HG03135 (cell line): ENCODE results near the gene SEMA4A.
A peak's percentile ranks its signal among the peaks of the same experiment; 100 is the strongest.
"Not testable (repeated sequence)": the region's sequence is repeated elsewhere in the genome, so short reads cannot be mapped to it uniquely, and the experiment has no call there.

Experiments
- ATAC-seq: cut with Tn5 transposase; IDR thresholded peaks from one replicate; pipeline ENCODE4 v1.9.1; 2021; ENCODE audit warnings: mild to moderate bottlenecking, moderate library complexity; ENCODE audit not compliant: unreplicated experiment

The SEMA4A gene

DNA sequence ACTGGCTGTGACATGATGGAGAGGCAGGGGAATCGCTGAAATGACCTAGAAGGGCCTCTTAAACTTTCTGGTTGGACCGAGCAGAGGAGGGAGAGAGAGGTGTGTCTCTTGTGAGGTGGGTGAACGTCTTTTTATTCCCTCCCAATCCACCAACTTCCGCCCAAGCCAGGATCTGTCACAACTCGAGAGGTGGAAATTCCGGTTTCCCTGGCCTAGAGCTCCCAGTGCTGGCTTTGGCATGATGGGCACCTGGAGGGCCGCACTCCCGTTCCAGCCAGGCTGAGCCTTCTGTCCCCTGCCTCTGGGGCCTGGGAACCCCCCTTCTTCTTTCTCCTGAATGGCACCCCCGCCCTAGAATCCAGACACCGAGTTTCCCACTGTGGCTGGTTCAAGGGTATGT, at the start of gene SEMA4A:
SEMA4A (plus strand) TSS at position 224 of the 400 bp plus-strand sequence. CDS start 994 bp downstream, outside the sequence.
- no peak for ATAC-seq

DNA sequence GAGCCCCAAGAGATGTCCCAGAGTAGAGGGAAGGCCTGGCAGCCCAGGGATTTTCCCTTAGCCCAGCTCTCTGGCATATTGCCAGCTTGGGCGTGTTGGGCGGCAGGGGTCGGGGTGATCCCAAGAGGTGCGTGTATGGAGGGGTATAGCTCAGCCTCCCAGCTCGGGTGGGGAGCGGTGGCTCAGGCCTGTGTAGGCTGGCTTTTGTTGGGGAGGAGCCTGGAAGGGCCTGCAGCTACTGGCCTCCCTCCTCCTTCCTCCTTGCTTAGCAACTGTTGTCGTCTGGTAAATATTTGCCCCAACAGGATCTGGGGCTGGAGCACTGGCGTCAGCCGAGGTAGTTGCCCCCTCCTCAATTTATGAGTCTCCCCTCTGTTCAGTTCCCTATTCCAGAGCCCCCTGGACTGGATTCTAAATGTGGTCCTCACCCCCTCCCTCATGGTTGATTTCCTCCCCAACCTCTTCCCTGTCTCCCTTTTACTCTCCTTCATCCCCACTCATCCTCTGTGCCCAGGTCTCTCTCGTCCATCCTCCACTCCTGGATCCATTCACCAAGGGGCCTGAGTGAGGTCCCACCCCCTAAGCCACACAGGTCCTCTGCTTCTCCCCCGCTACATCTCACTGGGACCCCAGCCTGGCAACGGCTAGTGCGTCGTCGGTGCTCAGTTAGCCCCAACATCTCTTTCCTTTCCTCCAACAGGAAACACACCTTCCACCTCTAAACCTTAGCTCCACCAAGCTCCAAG, 49.1 kb upstream of the SEMA4A start:
- no peak for ATAC-seq

DNA sequence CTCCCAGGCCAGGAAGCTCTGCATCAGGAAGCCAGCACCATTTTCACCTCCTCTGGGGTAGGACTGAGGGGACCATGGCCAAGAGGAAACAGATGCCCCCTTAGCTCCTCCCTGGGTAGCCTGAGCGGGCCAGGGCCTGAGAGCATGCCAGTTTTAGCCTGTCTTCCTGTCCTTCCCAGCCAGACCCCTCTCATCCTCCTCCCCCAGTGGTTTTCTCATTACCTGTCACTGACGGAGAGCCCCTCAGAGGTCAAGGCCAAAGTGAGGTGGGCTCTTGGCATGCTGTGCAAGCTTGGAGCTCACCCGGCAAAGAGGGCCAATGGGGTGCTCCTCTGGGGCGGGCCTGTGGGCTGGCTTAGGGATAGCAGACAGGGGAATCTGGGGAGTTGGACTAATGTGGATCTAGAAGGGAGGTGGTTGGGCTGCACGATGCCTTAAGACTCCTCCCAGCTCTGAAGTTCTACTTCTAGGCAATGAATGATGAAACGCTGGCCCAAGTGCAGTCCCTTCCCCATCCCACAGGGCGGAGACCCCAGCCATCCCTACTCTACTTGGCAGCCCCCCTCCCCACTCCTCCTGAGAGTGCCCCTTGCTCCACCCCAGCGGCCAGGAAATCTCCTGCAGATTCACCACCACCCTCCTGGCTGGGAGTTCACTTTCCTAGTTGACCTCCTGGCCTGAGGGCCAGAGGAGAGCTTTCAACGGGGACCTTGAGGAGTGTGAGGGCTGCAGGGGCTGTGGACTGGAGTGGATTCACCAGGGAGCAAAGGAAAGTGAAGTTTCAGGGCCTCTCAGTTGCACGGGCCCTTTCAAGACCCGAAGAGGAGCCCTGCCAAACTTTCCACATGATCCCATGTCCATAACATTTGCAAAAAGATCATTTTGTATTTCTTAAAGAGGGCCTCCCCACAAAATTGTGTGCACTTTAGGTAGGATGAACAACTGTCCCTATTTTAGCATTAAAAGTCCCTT, 48.2 kb upstream of the SEMA4A start:
- no peak for ATAC-seq

DNA sequence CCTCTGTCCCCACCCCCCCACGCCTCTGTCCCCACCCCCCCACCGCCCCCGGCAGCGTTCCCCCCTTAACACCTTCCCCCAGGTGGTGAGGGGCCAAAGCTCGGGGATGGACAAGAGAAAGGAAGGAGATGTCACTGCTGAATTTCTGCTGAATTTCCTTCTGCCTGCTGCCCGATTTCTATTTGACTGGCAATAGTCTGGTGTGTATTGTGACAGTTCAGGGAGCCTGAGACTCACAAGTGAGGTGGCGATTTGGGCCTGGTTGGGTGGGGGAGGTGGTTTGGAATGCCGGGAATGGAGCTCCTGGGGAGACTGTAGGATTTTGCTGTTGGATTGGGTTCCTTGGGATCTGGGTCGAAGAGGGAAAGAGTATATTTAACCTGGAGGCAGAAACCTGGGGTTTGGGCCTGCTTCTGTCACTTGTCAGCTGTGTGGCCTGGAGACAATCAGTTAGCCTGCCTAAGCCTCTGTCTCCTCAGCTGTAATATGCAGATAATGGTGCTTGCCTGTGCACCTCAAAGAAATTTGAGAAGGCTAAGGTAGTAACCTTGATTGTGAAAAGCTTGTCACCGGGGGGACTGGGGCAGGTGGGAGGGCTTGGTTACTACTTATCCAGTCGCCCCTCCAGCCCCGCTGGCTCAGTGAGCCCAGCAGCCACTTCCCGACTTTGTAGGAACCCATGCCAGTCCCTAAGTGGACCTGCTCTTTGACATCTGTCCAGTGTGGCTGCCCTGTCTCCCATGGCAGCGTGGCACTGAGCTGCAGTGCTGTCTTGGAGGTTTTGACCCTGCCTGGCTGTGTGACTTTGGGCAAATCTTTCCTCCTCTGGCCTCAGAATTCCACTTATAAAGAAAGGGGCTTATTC, 46.5 kb upstream of the SEMA4A start:
- ATAC-seq: no peak

DNA sequence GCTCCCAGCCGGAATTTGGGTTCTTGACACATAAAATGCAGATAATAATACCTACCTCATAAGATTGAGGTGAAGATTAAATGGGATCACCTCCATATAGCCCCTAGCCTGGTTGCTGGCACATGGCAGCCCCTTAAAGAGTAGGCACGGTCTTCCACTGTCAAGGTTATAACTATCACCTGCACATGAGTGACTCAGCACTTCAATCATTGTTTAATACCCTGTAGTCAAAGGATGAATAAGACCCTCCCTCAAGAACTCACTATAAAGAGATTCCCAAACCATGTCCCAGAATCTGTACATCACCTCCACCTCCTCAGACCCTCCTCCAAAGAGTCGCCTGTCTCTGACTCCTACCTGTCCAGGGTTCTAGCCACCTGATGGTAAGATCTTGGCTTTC, 45.3 kb upstream of the SEMA4A start:
- ATAC-seq: no peak

DNA sequence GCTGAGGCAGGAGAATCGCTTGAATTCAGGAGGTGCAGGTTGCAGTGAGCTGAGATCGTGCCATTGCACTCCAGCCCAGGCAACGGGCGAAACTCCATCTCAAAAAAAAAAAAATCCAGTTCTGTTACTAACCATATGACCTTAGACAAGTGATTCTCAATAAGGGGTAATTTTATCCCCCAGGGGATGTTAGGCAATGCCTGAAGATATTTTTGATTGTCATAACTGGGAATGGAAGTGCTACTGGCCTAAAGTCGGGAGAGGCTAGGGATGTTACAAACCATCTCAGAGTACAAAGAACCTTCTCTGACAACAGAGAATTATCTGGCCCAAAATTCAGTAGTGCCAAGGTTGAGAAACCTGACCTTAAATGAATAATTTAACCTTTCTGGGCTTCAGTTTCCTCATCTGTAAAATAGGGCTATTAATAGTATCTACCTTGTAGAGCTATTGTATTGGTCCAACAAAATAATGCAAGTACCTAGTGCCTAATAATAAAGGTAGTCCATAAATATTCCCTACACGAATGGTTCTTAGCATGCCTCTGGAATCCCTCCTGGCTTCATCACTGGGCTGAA, 44.6 kb upstream of the SEMA4A start:
- no peak for ATAC-seq

DNA sequence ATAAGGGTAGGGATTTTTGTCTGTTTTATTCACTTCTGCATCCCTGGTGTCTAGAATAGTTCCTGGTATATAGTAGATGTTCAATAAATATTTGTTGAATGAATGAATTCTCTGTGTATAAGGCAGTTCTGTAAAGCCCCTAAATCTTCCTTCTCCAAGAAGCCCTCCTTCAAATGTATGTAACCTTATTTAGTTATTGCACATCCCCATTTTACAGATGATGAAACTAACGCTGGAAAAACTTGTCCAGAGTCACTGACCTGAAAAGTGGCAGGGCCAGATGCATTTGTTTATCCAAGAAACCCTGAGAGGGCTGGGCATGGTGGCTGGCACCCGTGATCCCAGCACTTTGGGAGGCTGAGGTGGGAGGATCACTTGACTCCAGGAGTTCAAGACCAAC, 43.1 kb upstream of the SEMA4A start:
- ATAC-seq: no peak

DNA sequence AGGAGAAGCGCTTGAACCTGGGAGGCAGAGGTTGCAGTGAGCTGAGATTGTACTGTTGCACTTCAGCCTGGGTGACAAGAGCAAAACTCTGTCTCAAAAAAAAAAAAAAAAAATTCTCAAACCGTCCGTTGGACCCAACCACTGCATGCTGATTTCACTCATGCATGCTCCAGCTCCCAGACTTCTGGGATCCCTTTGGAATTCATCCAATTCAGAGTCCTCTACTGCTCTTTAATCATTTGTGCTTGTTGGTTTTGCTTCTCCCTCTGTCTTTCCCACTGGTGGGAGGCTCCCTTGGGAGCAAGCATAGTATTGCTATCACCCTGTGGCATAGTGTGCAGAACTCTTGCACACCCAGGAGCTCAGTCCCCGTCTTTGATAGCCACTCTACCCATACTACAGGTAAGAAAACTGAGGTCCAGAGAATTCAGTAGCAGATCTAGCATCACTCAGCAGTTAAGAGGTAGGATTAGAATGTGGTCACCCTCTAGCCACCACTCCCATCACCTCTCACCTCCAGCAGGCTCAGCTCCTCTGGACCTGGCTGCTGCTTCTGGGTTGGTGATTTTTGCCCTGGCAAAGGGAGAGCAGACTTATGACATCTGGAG, 41.9 kb upstream of the SEMA4A start:
- no peak for ATAC-seq

DNA sequence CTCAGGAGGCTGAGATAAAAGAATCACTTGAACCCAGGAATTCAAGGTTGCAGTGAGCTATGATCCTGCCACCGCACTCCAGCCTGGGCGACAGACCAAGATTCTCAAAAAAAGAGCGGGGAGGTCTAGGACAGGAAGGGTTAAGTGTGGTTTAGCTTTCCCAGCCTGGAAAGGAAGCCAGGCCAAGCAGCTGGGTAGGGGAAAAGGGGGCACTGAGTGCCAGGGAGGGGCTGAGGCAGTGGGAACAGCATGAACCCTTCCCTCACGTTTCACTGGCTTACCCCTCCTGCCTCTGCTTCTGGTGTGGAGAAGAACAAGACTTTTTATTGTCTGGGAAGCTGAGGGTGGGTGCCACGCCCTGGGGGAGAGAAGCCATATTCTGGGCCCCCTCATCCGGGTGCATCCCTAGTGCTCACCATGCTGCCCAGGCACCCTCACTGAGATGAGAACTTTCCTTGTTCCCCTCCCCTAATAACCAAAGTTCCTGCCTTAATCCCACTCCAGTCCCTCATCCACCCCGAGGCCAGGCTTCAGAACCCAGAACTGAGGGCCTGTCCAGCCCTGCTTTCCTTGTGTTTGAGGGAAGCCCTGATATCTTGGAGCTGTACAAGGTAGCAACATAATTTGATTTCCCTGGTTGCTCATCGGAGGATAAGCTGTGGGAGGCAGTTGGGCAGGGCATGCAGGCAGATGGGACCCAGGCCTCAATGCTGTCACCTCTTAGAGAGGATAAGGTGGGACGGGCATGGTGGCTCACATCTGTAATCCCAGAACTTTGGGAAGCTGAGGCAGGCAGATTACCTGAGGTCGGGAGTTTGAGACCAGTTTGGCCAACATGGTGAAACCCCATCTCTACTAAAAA, 40.9 kb upstream of the SEMA4A start:
- no peak for ATAC-seq

DNA sequence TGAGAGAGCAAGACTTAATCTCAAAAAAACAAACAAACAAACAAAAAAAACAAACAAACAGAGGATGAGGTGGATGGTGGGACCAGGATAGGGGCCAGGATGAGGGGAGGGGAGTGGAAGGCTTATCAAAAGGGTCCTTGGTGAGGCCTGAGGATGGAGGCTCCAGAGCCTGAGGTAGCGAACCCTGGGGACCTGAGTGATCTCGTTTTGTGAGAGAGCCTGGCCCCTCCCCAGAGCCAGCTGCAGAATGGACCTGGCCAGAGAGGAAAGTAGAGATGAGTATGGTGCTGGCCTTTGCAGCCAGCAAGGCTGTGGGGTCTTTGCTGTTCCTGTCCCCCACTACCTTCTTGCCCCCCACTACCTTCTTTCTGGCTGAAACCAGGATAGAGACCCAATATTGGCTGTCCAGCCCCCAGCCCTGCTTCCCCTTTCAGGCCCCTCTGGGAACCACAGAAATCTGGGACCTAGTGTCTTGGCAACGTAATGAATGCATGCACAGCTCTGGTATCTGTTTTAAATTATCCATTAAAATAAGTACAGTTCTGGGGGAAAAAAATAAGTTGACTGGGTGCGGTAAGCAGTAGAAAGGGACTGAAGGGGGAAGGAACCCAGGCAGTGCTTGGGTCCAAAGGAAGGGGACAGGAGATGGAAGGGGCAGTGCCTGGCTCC, 40.0 kb upstream of the SEMA4A start:
- ATAC-seq: no peak

DNA sequence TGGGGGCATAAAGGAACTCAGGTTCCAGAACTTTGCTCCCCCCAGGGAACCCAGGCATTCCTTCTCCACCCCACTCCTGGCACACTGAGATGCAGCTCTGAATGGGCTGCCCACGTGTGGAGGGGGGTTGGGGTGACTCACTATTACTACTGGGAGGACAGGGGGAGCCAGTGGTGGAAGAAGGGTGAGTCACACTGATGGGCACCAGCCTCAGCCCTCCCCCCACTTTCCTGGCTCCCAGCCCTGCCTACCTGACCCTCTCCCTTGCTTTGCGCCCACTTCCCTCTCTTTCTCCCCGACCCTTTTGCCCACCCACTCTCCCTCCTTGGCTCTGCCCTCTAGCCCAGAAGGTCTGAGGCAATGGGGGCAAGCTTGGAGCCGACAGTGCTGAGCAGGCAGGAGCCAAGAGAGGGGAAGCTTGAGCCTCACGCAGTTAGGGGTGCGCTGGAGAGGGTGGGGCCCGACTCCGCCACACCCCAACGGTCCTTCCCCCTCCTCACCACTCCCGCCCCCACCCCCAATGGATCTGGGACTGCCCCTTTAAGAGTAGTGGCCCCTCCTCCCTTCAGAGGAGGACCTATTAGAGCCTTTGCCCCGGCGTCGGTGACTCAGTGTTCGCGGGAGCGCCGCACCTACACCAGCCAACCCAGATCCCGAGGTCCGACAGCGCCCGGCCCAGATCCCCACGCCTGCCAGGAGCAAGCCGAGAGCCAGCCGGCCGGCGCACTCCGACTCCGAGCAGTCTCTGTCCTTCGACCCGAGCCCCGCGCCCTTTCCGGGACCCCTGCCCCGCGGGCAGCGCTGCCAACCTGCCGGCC, 39.1 kb upstream of the SEMA4A start, which contains the start of gene LMNA:
LMNA (plus strand) TSS at position 611 of the 818 bp plus-strand sequence. CDS start 208 bp downstream, outside the sequence.
- ATAC-seq: peak; percentile 64

DNA sequence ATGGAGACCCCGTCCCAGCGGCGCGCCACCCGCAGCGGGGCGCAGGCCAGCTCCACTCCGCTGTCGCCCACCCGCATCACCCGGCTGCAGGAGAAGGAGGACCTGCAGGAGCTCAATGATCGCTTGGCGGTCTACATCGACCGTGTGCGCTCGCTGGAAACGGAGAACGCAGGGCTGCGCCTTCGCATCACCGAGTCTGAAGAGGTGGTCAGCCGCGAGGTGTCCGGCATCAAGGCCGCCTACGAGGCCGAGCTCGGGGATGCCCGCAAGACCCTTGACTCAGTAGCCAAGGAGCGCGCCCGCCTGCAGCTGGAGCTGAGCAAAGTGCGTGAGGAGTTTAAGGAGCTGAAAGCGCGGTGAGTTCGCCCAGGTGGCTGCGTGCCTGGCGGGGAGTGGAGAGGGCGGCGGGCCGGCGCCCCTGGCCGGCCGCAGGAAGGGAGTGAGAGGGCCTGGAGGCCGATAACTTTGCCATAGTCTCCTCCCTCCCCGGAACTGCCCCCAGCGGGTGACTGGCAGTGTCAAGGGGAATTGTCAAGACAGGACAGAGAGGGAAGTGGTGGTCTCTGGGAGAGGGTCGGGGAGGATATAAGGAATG, 38.4 kb upstream of the SEMA4A start:
- ATAC-seq: peak; percentile 9

DNA sequence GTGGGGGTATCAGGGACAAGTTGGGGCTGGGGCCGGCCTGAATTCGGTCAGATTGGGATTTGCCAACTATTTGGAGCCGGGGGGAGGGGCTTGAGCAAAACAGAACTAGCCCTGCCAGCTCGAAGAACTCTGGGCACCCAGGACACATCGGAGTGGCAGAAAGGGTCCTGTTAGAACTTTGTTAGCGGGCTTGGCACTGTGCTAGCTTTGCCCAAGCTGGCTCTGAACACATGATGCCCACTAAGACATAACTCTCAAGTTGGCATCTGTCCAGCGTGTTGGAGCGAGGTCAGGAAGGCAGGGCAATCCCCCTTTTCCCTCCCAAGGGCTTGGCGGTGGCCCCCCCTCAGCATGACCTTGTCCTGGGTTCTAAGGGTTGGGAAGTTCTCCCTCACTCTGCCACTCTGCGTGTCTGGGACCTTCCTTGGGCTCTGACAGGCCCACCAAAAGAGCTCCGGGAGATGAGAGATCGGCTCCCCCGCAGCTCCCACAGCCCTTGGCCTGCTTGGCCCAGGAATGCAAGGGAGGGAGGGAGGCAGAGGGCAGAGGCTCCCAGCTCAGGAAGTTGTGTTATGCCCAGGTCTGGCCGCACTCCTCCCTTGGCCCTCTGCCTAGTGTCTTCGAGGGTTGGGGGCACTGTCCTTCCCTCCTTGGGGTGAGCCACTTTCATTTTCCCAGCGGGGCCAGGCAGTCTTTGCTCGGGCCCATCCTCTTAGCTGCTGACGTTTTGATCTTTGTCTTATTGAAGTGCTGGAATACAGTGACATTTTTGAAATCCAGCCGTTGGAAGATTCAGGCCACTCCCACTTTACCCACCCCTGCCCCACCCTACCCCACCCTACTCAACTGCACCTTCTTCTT, 37.6 kb upstream of the SEMA4A start:
- no peak for ATAC-seq

DNA sequence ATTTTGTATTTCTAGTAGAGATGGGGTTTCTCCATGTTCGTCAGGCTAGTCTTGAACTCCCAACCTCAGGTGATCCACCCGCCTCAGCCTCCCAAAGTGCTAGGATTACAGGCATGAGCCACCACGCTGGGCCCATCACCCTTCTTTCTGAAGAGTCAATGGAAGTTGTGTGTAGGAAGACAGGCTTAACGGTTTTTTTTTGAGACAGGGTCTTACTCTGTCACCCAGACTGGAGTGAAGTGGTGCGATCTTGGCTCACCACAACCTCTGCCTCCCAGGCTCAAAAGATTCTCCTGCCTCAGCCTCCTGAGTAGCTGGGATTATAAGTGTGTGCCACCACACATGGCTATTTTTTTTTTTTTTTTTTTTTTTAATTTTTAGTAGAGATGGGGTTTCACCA, 36.7 kb upstream of the SEMA4A start:
- ATAC-seq: not testable (repeated sequence)

DNA sequence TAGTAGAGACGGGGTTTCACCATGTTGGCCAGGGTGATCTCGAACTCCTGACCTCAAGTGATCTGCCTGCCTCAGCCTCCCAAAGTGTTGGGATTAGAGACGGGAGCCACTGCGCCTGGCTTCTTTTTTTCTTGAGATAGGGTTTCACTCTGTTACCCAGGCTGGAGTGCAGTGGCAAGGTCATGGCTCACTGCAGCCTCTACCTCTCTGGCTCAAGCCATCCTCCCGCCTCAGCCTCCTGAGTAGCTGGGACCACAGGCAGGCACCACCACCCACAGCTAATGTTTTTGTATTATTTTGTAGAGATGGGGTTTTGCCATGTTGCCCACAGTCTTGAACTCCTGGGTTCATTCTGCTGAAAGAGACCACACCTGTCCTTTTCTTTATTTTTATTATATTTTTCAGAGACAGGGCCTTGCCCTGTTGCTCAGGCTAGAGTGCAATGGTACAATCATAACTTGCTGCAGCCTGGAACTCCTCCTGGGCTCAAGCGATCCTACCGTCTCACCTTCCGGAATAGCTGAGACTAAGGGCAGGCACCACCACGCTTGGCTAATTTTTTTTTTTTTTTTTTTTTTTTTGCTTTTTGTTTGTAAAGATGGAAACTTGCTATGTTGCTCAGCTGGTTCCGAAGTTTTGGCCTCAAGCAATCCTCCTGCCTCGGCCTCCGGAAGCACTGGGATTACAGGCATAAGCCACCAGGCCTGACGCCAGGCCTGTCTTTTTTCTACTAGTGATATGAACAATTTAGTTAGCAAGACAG, 35.8 kb upstream of the SEMA4A start:
- no peak for ATAC-seq
